CD14-positive monocyte (primary cell): Measurements from ENCODE around the gene ST3GAL3. TPM values are rescaled to one million over a fixed set of nuclear protein-coding genes. Genes with fewer than 3 reads are reported as not detected.
A peak's percentile ranks its signal among the peaks of the same experiment; 100 is the strongest.

Experiments used
- DNase-seq, 3 donors: peaks; one replicate each; pipeline ENCODE4 v3.0.0-alpha.2; 2011 to 2022
- H2AFZ ChIP-seq: 2 replicates; pipeline ENCODE4 v1.6.0; 2012; ENCODE audit warnings: mild to moderate bottlenecking, low read depth, low read length, inconsistent platforms; ENCODE audit not compliant: insufficient read depth, poor library complexity, severe bottlenecking
- H3K27ac ChIP-seq, 2 donors: 1 replicate in 1 of 2; 2 replicates in 1 of 2; pipeline ENCODE4 v1.5.1; 2012 to 2013; ENCODE audit warnings: low read length in 2 of 2, control low read depth in 1 of 2, inconsistent platforms in 1 of 2, low read depth in 1 of 2, mild to moderate bottlenecking in 1 of 2
- H3K27me3 ChIP-seq, 2 donors: one replicate each; pipeline versions ENCODE4 v1.6.0 to v1.6.1; 2011 to 2013; ENCODE audit warnings: low read length in 2 of 2; ENCODE audit not compliant: control insufficient read depth in 2 of 2, insufficient read depth in 2 of 2
- H3K36me3 ChIP-seq, 2 donors: replicated peaks in 1 of 2; 1 replicate in 1 of 2; 2 replicates in 1 of 2; pipeline versions ENCODE4 v1.5.1 to v1.6.1; 2012 to 2013; ENCODE audit warnings: low read length in 2 of 2, control low read depth in 1 of 2, inconsistent platforms in 1 of 2, mild to moderate bottlenecking in 1 of 2; ENCODE audit not compliant: insufficient read depth in 2 of 2, control insufficient read depth in 1 of 2
- H3K4me1 ChIP-seq, 2 donors: 1 replicate in 1 of 2; 2 replicates in 1 of 2; pipeline versions ENCODE4 v1.5.1 to v1.6.1; 2012 to 2013; ENCODE audit warnings: low read length in 2 of 2, control low read depth in 1 of 2, inconsistent platforms in 1 of 2, mild to moderate bottlenecking in 1 of 2, moderate library complexity in 1 of 2; ENCODE audit not compliant: insufficient read depth in 2 of 2, control insufficient read depth in 1 of 2
- H3K4me2 ChIP-seq: replicated peaks from 2 replicates; pipeline ENCODE3; 2012; ENCODE audit warnings: low read length, moderate library complexity, mild to moderate bottlenecking; ENCODE audit not compliant: poor library complexity, severe bottlenecking; ENCODE audit errors: extremely low read depth
- H3K4me3 ChIP-seq, 3 experiments: fragments of 200-600 bp in 1 of 3; sonication (generic) in 1 of 3; replicated peaks in 1 of 3; 1 replicate in 2 of 3; 2 replicates in 1 of 3; pipeline ENCODE4 v1.5.1; 2011 to 2013; ENCODE audit warnings: low read length in 3 of 3, mild to moderate bottlenecking in 3 of 3, control low read depth in 2 of 3, low read depth in 2 of 3, inconsistent platforms in 1 of 3, moderate library complexity in 1 of 3
- H3K79me2 ChIP-seq: 2 replicates; pipeline ENCODE4 v1.6.0; 2012; ENCODE audit warnings: mild to moderate bottlenecking, control low read depth, inconsistent platforms, low read length, moderate library complexity; ENCODE audit not compliant: insufficient read depth
- H3K9ac ChIP-seq: 2 replicates; pipeline ENCODE4 v1.6.0; 2017; ENCODE audit warnings: low read length, mild to moderate bottlenecking; ENCODE audit not compliant: insufficient read depth, poor library complexity, severe bottlenecking
- H3K9me3 ChIP-seq, 2 donors: replicated peaks in 1 of 2; 1 replicate in 1 of 2; 2 replicates in 1 of 2; pipeline versions ENCODE4 v1.5.1 to v1.6.1; 2012 to 2013; ENCODE audit warnings: low read length in 2 of 2, control low read depth in 1 of 2; ENCODE audit not compliant: control insufficient read depth in 1 of 2, insufficient read depth in 1 of 2
- H4K20me1 ChIP-seq: 2 replicates; pipeline ENCODE4 v1.6.0; 2012; ENCODE audit warnings: mild to moderate bottlenecking, low read length, control low read depth, moderate library complexity; ENCODE audit not compliant: insufficient read depth
- H3K27ac Mint-ChIP-seq, 7 donors: one replicate each; pipeline ENCODE4 v1.8.0; 2020; ENCODE audit warnings: mild to moderate bottlenecking in 7 of 7, mixed read lengths in 7 of 7, moderate library complexity in 6 of 7, inconsistent platforms in 2 of 7
- H3K27me3 Mint-ChIP-seq, 3 donors: one replicate each; pipeline ENCODE4 v1.8.0; 2021 to 2022; ENCODE audit warnings: low read depth in 3 of 3, mild to moderate bottlenecking in 3 of 3, mixed read lengths in 3 of 3, moderate library complexity in 3 of 3, inconsistent platforms in 1 of 3
- H3K36me3 Mint-ChIP-seq, 2 donors: one replicate each; pipeline ENCODE4 v1.8.0; 2020; ENCODE audit warnings: mixed read lengths in 2 of 2, inconsistent platforms in 1 of 2, mild to moderate bottlenecking in 1 of 2
- H3K4me1 Mint-ChIP-seq: one replicate; pipeline ENCODE4 v1.8.0; 2020; ENCODE audit warnings: mild to moderate bottlenecking, mixed read lengths
- H3K4me3 Mint-ChIP-seq, 2 donors: one replicate each; pipeline ENCODE4 v1.8.0; 2020; ENCODE audit warnings: mild to moderate bottlenecking in 2 of 2, mixed read lengths in 2 of 2, moderate library complexity in 1 of 2
- H3K9me3 Mint-ChIP-seq, 7 donors: one replicate each; pipeline ENCODE4 v1.8.0; 2020 to 2022; ENCODE audit warnings: mixed read lengths in 7 of 7, mild to moderate bottlenecking in 6 of 7, moderate library complexity in 6 of 7, inconsistent platforms in 2 of 7
- WGBS: methylation state at CpG from one replicate; pipeline ENCODE4 v1.1.5; 2013; ENCODE audit warnings: missing lambda C conversion rate; ENCODE audit not compliant: insufficient coverage; 5-methylcytosine and 5-hydroxymethylcytosine counted together
- intact Hi-C, 2 donors: fragments of 100-400 bp; cut with micrococcal nuclease; formaldehyde crosslinking; loops; one replicate each; pipeline versions ENCODE4 v1.15.0 to v1.15.1; 2023
- polyA plus RNA-seq, 3 donors: library from polyadenylated mRNA; depleted of rRNA in 1 of 3; unstranded in 2 of 3; stranded (reverse) in 1 of 3; fragments of 300-500 nt in 2 of 3; fragments of >200 nt in 1 of 3; fragmentation: Illumina TruSeq in 2 of 3; gene quantifications; 1 replicate in 2 of 3; 2 replicates in 1 of 3; pipeline ENCODE4 v1.2.3, GENCODE V29; 2012 to 2021
- TF ChIP-seq, protein P1 (sequence below): fragments of 200-600 bp; IDR thresholded peaks from one replicate; pipeline ENCODE4 v1.8.0; 2022; ENCODE audit warnings: antibody characterized with exemption, mild to moderate bottlenecking

The ST3GAL3 gene
- polyA plus RNA-seq, 3 donors, result 1.6 to 4.5 (median 2.1) TPM

DNA sequence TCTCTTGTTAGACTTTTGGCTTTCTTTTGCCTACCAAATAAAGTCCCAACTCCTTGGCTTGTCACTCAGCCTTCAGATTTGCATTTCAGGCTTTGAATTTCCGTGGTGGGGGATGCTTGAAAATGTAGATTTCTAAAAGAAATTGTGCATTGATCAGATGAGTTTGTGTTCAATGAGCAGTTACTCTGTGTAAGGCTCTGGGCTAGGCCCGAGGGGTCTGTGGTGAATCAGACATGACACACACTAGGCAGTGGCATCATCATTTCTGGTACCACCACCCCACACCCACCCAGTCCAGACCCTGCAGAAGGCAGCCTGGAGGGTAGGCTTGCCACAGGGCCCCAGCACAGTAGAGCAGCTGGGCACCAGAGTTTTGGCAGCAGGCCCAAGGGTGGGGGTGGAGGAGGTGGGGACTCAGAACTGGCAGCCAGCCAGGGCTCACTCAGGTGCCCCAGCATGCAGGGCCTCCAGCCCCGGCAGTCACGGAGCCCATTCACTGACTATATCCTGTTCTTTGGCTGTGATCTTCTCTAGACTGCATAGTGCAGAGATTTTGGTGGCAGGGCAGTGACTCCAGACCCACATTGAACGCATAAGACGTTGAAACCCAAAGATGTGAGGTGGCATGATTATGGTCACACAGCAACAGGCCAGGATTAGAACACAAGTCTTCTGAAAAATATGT lies 129.1 kb downstream of the ST3GAL3 start:
- no peak overlapping the region for H3K4me2 ChIP-seq
- TF ChIP-seq, protein P1, sequence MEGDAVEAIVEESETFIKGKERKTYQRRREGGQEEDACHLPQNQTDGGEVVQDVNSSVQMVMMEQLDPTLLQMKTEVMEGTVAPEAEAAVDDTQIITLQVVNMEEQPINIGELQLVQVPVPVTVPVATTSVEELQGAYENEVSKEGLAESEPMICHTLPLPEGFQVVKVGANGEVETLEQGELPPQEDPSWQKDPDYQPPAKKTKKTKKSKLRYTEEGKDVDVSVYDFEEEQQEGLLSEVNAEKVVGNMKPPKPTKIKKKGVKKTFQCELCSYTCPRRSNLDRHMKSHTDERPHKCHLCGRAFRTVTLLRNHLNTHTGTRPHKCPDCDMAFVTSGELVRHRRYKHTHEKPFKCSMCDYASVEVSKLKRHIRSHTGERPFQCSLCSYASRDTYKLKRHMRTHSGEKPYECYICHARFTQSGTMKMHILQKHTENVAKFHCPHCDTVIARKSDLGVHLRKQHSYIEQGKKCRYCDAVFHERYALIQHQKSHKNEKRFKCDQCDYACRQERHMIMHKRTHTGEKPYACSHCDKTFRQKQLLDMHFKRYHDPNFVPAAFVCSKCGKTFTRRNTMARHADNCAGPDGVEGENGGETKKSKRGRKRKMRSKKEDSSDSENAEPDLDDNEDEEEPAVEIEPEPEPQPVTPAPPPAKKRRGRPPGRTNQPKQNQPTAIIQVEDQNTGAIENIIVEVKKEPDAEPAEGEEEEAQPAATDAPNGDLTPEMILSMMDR, result no peak
- H3K4me3 ChIP-seq, result no peak overlapping the region
- no peak overlapping the region for H2AFZ ChIP-seq
- no peaks in the 10 kb centered on the region for H3K9me3 ChIP-seq
- 13% methylated on average over 4 of the region's 6 CpGs for WGBS
- H3K27ac Mint-ChIP-seq, result peak overlapping the region in 3 of 7 donors; percentile 33 to 41 (median 38)
- peaks cover 68 to 76% of the 10 kb centered on the region in 2 donors for H3K4me1 ChIP-seq
- H3K36me3 Mint-ChIP-seq, result peaks cover 17 to 19% of the 10 kb centered on the region in 2 donors
- no peak overlapping the region for H3K9ac ChIP-seq
- no peaks in the 10 kb centered on the region for H4K20me1 ChIP-seq
- DNase-seq, result peak in 1 of 3 donors; percentile 28
- peaks cover 11% of the 10 kb centered on the region for H3K79me2 ChIP-seq
- no peaks in the 10 kb centered on the region for H3K36me3 ChIP-seq
- H3K27me3 Mint-ChIP-seq, result peaks cover 0 to 10% (median 0%) of the 10 kb centered on the region in 3 donors
- no peaks in the 10 kb centered on the region for H3K27me3 ChIP-seq
- intact Hi-C loops, result loop anchor here in 1 of 2 donors (10.0 kb wide), 1 partner anchor 52 kb away; no protein-coding TSS in a partner anchor
- peaks cover 82% of the 10 kb centered on the region for H3K4me1 Mint-ChIP-seq
- no peak overlapping the region for H3K27ac ChIP-seq
- peaks cover 0 to 5% (median 0%) of the 10 kb centered on the region in 7 donors for H3K9me3 Mint-ChIP-seq
- H3K4me3 Mint-ChIP-seq, result no peak overlapping the region

DNA sequence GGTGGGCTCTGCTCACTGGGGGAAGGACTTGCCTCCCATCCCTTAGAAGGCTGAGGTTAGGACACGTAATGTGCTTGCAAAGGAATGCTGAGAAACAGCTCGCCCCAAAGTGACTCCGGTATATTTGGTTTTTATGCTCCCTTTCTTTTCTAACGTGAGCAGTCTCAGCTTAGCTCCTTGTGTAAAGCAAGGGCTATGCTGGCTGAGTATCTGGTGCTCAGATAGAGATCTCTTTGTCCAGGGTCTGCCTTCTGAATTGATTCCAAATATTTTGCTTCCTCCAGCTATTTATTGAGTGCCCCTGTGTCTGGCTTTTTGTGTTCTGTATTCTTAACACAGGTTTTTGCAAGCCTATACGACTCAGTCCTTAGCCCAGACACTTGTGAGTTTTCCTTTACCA lies 131.7 kb downstream of the ST3GAL3 start:
- Mint-ChIP-seq H3K4me1 (peaks cover 67% of the 10 kb centered on the region), H3K36me3 (peaks cover 27 to 30% of the 10 kb centered on the region in 2 donors), H3K27ac (no peak overlapping the region), H3K9me3 (peaks cover 5 to 15% (median 11%) of the 10 kb centered on the region in 7 donors), H3K4me3 (no peak overlapping the region), H3K27me3 (peaks cover 0 to 8% (median 0%) of the 10 kb centered on the region in 3 donors)
- peaks cover 0 to 5% of the 10 kb centered on the region in 2 donors for H3K9me3 ChIP-seq
- H3K4me2 ChIP-seq, result no peak overlapping the region
- H3K4me1 ChIP-seq, result peaks cover 47 to 57% of the 10 kb centered on the region in 2 donors
- peaks cover 11% of the 10 kb centered on the region for H3K79me2 ChIP-seq
- H3K36me3 ChIP-seq, result no peaks in the 10 kb centered on the region
- TF ChIP-seq, protein P1, result no peak
- H3K27ac ChIP-seq, result no peak overlapping the region
- H3K27me3 ChIP-seq, result no peaks in the 10 kb centered on the region
- no peak overlapping the region for H3K9ac ChIP-seq
- no peaks in the 10 kb centered on the region for H4K20me1 ChIP-seq
- no peak overlapping the region for H2AFZ ChIP-seq
- no peak for DNase-seq
- no peak overlapping the region for H3K4me3 ChIP-seq
- WGBS, result 100% methylated on average over 2 of the region's 5 CpGs
- intact Hi-C loops, result loop anchor here in 1 of 2 donors (10.0 kb wide), 1 partner anchor 54 kb away; no protein-coding TSS in a partner anchor
